Inflammatory macrophage treated with lipopolysaccharide for 4 hours (primary cell): Measurements from ENCODE around the gene HECTD4.

ENCODE experiments used
- DNase-seq: peaks from one replicate; pipeline ENCODE4 v3.0.0-alpha.2; 2020

Gene HECTD4

GRCh38 chr12:112196196-112196875 is 185.9 kb downstream of the HECTD4 start:
- DNase-seq, result no peak

- DNase-seq, result no peak
Measured at GRCh38 chr12:112194601-112195247, 187.5 kb downstream of the HECTD4 start.

- DNase-seq, result no peak
Measured at GRCh38 chr12:112192475-112192874, 189.8 kb downstream of the HECTD4 start.

GRCh38 chr12:112191840-112192321 is 190.3 kb downstream of the HECTD4 start:
- DNase-seq, result no peak

GRCh38 chr12:112191201-112191600 is 191.0 kb downstream of the HECTD4 start:
- no peak for DNase-seq

- DNase-seq, result peak; percentile 35
Measured at GRCh38 chr12:112190231-112191025, 191.8 kb downstream of the HECTD4 start.

GRCh38 chr12:112188130-112188830 is 194.0 kb downstream of the HECTD4 start:
- no peak for DNase-seq

GRCh38 chr12:112185093-112185923 is 196.9 kb downstream of the HECTD4 start:
- DNase-seq, result no peak

GRCh38 chr12:112184056-112184887 is 198.0 kb downstream of the HECTD4 start:
- no peak for DNase-seq

GRCh38 chr12:112183141-112184021 is 198.8 kb downstream of the HECTD4 start:
- DNase-seq, result peak; percentile 2

- no peak for DNase-seq
Measured at GRCh38 chr12:112182499-112182898, 199.7 kb downstream of the HECTD4 start.

- no peak for DNase-seq
Measured at GRCh38 chr12:112180422-112180821, 201.8 kb downstream of the HECTD4 start.

- DNase-seq, result no peak
Measured at GRCh38 chr12:112179916-112180315, 202.3 kb downstream of the HECTD4 start.

GRCh38 chr12:112179341-112179740 is 202.9 kb downstream of the HECTD4 start:
- DNase-seq, result no peak

- no peak for DNase-seq
Measured at GRCh38 chr12:112178796-112179195, 203.4 kb downstream of the HECTD4 start.

- no peak for DNase-seq
Measured at GRCh38 chr12:112176321-112177010, 205.8 kb downstream of the HECTD4 start.

- no peak for DNase-seq
Measured at GRCh38 chr12:112175361-112176155, 206.7 kb downstream of the HECTD4 start.

- DNase-seq, result no peak
Measured at GRCh38 chr12:112172556-112173324, 209.5 kb downstream of the HECTD4 start.
